MG63 (cell line): ENCODE data around the gene FOXR1. TPM values are rescaled to one million over a fixed set of nuclear protein-coding genes. Genes with fewer than 3 reads are reported as not detected.
"Not testable (repeated sequence)": the region's sequence is repeated elsewhere in the genome, so short reads cannot be mapped to it uniquely, and the experiment has no call there.

Experiments used
- DNase-seq: peaks from one replicate; pipeline ENCODE4 v3.0.0-alpha.2; 2020
- H3K27me3 ChIP-seq: fragments of 250-450 bp; sonication (Bioruptor Pico); 2 replicates; pipeline ENCODE4 v1.5.1; 2020; ENCODE audit warnings: mild to moderate bottlenecking, moderate library complexity
- H3K36me3 ChIP-seq: fragments of 250-450 bp; sonication (Bioruptor Pico); 2 replicates; pipeline ENCODE4 v1.5.1; 2020; ENCODE audit warnings: mild to moderate bottlenecking, moderate library complexity
- H3K4me3 ChIP-seq: fragments of 250-450 bp; sonication (Bioruptor Pico); 2 replicates; pipeline ENCODE4 v1.5.1; 2020; ENCODE audit warnings: mild to moderate bottlenecking, moderate library complexity
- H3K9me3 ChIP-seq: fragments of 250-450 bp; sonication (Bioruptor Pico); 2 replicates; pipeline ENCODE4 v1.5.1; 2020; ENCODE audit warnings: mild to moderate bottlenecking, moderate library complexity
- total RNA-seq: library from RNA; depleted of rRNA; stranded (reverse); fragments of >200 nt; shearing (Covaris generic); gene quantifications from 2 replicates; pipeline ENCODE4 v1.2.3, GENCODE V29; 2014; ENCODE audit warnings: low replicate concordance

The FOXR1 gene
- total RNA-seq, 1 experiment from 2014 or later = not detected

DNA sequence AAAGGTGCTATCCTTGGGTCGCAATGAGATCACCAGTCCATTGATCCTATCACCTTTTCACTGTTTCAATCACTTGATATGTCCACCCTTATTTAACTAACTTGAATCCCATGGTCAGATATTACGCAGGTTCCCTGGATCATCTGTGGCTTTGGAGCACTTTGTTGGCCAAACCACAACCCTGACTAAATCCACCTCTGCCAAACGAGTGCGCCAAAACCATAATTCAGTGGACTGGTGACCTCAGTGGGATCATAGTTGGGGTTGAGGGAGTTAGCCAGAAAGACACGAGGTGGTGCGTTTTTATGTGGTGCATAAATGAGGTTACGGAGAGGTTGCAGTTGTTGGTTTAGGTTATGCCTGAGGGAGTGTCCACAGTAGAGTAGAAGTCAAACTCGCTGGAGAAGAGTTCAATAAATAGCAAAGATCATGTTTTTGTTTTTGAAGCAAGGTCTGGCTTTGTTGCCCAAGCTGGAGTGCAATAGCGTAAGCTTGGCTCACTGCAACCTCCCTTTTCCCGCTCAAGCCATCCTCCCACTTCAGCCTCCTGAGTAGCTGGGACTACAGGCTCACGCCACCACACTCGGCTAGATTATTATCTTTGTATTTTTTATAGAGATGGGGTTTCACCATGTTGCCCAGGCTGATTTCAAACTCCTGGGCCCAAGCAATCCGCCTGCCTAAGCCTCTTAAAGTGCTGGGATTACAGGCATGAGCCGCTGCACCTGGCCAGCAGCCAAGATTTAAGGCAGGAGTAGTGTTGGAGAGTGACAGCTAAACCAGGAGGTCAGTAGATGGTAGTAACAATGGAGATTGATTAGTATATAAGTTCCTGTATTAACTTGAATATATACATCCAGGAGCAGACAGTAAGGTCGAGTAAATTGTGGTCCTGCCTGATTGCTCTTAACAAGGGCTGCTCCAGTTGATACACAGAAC lies 4.5 kb downstream of the FOXR1 start:
- Histone ChIP-seq H3K4me3 (no peak overlapping the region), H3K9me3 (no peaks in the 10 kb centered on the region; the same call in 1 of the 2 replicates), H3K27me3 (no peaks in the 10 kb centered on the region), H3K36me3 (no peaks in the 10 kb centered on the region)
- DNase-seq = peak; percentile 83

GRCh38 chr11:118979434-118979833 lies 7.9 kb downstream of the FOXR1 start:
- no peaks in the 10 kb centered on the region for H3K27me3 ChIP-seq
- DNase-seq = no peak

GRCh38 chr11:118980191-118980881 lies 8.8 kb downstream of the FOXR1 start:
- no peak for DNase-seq
- H3K9me3 ChIP-seq = no peaks in the 10 kb centered on the region; the same call in 1 of the 2 replicates
- no peak overlapping the region for H3K4me3 ChIP-seq
- no peaks in the 10 kb centered on the region for H3K36me3 ChIP-seq
- H3K27me3 ChIP-seq = no peaks in the 10 kb centered on the region

More at GRCh38 chr11:118979434-118979833, 7.9 kb downstream of the FOXR1 start:
- Histone ChIP-seq H3K9me3 (no peaks in the 10 kb centered on the region; the same call in 1 of the 2 replicates), H3K4me3 (no peak overlapping the region), H3K36me3 (no peaks in the 10 kb centered on the region)

DNA sequence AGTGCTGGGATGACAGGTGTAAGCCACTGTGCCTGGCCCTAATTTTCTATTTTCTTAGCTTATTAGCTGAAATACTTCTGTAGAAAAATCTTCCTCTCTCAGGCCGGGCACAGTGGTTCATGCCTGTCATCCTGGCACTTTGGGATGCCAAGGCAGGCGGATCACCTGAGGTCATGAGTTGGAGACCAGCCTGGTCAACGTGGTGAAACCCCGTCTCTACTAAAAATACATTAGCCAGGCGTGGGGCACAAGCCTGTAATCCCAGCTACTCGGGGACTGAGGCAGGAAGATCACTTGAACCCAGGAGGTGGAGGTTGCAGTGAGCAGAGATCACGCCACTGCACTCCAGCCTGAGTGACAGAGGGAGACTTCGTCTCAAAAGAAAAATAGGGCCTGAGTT lies 12.8 kb downstream of the FOXR1 start:
- not testable (repeated sequence) for H3K27me3 ChIP-seq, H3K4me3 ChIP-seq, H3K36me3 ChIP-seq, H3K9me3 ChIP-seq, DNase-seq

GRCh38 chr11:118984825-118985224 lies 13.3 kb downstream of the FOXR1 start:
- DNase-seq = no peak
- H3K27me3 ChIP-seq = no peaks in the 10 kb centered on the region
- no peaks in the 10 kb centered on the region for H3K36me3 ChIP-seq
- H3K4me3 ChIP-seq = no peak overlapping the region
- no peaks in the 10 kb centered on the region for H3K9me3 ChIP-seq

DNA sequence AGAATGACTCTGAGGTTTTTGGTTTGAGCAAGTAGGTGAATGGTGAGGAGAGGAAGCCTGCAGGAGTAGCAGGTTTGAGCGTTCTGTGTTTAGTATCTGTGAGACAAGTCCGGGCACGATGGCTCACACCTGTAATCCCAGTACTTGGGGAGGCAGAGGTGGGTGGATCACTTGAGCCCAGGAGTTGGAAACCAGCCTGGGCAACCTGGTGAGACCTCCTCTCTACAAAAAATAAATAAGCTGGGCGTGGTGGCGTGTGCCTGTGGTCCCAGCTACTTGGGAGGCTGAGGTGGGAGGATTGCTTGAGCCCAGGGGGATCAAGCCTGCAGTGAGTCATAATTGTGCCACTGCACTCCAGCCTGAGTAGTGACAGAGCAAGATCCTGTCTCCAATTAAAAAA lies 16.7 kb downstream of the FOXR1 start:
- no peak for DNase-seq
- Histone ChIP-seq H3K27me3 (no peaks in the 10 kb centered on the region), H3K4me3 (no peak overlapping the region)

DNA sequence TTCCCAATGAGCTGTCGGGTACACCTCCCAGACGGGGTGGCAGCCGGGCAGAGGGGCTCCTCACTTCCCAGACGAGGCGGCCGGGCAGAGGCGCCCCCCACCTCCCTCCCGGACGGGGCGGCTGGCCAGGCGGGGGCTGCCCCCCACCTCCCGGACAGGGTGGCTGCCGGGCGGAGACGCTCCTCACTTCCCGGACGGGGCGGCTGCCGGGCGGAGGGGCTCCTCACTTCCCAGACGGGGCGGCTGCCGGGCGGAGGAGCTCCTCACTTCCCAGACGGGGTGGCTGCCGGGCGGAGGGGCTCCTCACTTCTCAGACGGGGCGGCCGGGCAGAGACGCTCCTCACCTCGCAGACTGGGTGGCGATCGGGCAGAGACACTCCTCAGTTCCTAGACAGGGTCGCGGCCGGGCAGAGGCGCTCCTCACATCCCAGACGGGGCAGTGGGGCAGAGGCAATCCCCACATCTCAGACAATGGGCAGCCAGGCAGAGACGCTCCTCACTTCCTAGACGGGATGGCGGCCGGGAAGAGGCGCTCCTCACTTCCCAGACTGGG lies 20.0 kb downstream of the FOXR1 start:
- not testable (repeated sequence) for H3K27me3 ChIP-seq, DNase-seq, H3K4me3 ChIP-seq, H3K36me3 ChIP-seq, H3K9me3 ChIP-seq

More for the DNA sequence above, 16.7 kb downstream of the FOXR1 start:
- Histone ChIP-seq H3K9me3 (no peaks in the 10 kb centered on the region), H3K36me3 (no peaks in the 10 kb centered on the region)

DNA sequence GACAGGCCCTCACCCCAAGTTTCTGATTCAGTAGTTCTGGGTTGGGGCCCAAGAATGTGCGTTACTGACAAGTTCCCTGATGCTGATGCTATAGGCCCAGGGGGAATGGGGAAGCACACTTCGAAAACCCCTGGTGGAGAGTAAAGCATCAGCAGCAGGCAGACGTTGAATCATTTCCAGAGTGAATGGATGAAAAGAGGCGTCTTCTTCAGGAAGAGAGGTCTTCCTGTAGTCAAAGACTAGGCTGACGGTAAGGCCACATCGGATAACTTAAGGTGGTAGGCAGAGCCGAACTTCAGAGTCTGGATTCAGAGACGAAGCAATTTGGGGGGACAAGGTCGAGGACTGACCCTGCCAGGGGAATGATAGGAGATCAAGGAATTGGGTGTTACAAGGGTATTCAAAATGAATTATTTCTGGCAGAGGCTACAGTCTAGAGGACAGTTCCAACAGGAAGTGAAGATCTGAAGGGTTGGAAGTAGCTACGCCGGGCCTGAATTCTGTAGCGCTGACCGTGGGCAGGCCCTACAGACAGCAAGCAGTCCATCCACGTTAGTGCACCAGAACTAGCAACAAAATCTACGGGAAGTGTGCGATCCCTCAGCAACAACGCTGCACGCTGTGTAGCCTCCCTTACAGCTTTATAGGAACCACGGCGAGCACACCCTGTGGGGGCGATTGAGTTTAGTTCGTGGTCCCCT lies 25.5 kb downstream of the FOXR1 start:
- DNase-seq = peak; percentile 38
- H3K4me3 ChIP-seq = peak overlapping the region; percentile 92
- H3K27me3 ChIP-seq = no peaks in the 10 kb centered on the region
- peaks cover 29% of the 10 kb centered on the region for H3K36me3 ChIP-seq
- no peaks in the 10 kb centered on the region for H3K9me3 ChIP-seq

DNA sequence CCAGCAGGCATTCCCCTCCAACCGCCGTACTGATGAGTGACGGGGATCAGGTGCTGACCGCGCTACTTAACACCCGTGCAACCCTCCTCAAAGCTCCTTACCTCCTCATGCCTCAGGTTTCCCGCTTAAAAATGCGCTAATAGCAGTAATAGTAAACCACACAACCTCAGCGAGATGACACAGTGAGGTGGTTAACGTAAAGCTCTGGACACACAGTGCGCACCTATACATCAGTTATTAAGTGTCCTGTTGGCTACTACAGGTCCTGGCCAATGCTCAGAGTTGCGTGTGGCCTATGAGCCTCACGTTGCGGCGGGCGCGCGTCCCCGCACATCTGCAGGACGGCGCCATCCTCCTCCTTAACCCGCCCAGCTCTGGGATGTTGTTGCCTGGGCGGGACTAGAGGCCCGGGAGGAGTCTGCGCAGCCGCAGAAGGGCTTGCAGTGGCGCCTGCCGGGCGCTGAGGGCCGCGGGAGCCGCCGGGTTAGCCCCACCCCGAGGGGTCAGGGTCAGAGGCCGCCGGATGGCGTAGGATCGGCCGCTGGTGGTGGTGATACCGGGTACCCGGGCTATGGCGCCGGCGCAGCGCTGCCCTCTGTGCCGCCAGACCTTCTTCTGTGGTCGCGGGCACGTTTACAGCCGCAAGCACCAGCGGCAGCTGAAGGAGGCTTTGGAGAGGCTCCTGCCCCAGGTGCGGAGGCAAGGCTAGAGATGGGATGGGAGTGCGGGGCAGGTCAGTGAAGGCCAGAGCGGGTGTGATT lies 26.2 kb downstream of the FOXR1 start, which contains the start of gene CENATAC:
CENATAC (plus strand) TSS at position 512 of the 761 bp plus-strand sequence; CDS start at position 572, 60 bp downstream.
- DNase-seq = peak; percentile 94
- Histone ChIP-seq H3K9me3 (no peaks in the 10 kb centered on the region), H3K36me3 (peaks cover 31% of the 10 kb centered on the region), H3K27me3 (no peaks in the 10 kb centered on the region), H3K4me3 (peak within 1 kb of the TSS; percentile 92)

DNA sequence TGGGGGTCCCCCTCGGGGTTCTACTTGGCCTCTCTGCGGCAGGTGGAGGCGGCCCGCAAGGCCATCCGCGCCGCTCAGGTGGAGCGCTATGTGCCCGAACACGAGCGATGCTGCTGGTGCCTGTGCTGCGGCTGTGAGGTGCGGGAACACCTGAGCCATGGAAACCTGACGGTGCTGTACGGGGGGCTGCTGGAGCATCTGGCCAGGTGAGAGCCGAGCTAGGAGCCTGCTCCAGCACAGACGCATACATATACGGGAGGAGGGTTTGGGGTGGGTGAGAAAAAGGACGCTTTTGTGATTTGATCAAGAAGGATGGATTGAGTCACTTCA lies 26.8 kb downstream of the FOXR1 start:
- Histone ChIP-seq H3K27me3 (no peaks in the 10 kb centered on the region), H3K9me3 (no peaks in the 10 kb centered on the region), H3K4me3 (peak overlapping the region; percentile 92), H3K36me3 (peaks cover 31% of the 10 kb centered on the region)
- DNase-seq = no peak

GRCh38 chr11:118998822-118999221 lies 27.3 kb downstream of the FOXR1 start:
- no peaks in the 10 kb centered on the region for H3K27me3 ChIP-seq
- H3K4me3 ChIP-seq = peak overlapping the region; percentile 92
- no peaks in the 10 kb centered on the region for H3K9me3 ChIP-seq
- peaks cover 31% of the 10 kb centered on the region for H3K36me3 ChIP-seq
- DNase-seq = peak; percentile 65

GRCh38 chr11:119000906-119001305 lies 29.3 kb downstream of the FOXR1 start:
- no peak overlapping the region for H3K4me3 ChIP-seq
- DNase-seq = no peak
- no peaks in the 10 kb centered on the region for H3K27me3 ChIP-seq
- no peaks in the 10 kb centered on the region for H3K9me3 ChIP-seq
- H3K36me3 ChIP-seq = peaks cover 37% of the 10 kb centered on the region

DNA sequence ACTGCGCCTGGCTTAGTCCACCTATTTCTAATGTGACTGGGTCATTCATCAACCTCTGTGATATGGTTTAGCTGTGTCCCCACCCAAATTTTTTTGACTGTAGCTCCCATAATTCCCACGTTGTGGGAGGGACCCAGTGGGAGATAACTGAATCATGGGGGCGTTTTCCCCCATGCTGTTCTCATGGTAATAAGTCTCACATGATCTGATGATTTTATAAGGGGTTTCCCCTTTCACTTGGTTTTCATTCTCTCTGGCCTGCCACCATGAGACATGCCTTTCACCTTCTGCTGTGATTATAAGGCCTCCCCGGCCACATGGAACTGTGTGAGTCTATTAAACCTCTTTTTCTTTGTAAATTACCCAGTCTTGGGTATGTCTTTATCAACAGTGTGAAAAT lies 35.1 kb downstream of the FOXR1 start:
- H3K4me3 ChIP-seq = no peak overlapping the region
- H3K9me3 ChIP-seq = no peaks in the 10 kb centered on the region
- no peaks in the 10 kb centered on the region for H3K27me3 ChIP-seq
- H3K36me3 ChIP-seq = peaks cover 31% of the 10 kb centered on the region
- DNase-seq = no peak

DNA sequence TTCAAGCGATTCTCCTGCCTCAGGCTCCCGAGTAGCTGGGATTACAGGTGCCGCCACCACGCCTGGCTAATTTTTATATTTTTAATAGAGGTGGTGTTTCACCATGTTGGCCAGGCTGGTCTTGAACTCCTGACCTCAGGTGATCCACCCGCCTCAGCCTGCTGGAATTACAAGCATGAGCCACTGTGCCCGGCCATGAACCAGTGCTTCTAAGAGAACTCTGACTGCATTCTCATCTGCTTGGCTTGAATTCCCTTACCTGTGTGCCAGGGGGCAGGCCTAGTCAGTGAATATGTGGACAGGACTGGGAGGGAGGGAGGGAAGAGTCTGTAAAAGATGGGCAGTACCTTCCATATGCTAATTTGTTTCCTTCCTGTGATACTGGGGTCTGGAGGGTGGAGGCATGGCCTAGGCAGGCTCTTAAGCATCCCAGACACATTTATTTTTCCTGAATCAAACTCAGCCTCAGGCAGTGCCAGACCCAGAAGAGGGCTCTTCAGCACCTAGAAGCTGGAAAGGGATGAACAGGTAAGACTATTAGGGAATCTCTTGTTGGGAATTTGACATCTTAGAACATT lies 40.0 kb downstream of the FOXR1 start:
- Histone ChIP-seq H3K36me3 (peaks cover 52% of the 10 kb centered on the region), H3K4me3 (no peak overlapping the region), H3K9me3 (no peaks in the 10 kb centered on the region), H3K27me3 (no peaks in the 10 kb centered on the region)
- no peak for DNase-seq

- no peak overlapping the region for H3K4me3 ChIP-seq
- no peak for DNase-seq
- no peaks in the 10 kb centered on the region; the same call in 1 of the 2 replicates for H3K9me3 ChIP-seq
- H3K36me3 ChIP-seq = peaks cover 52% of the 10 kb centered on the region
- no peaks in the 10 kb centered on the region for H3K27me3 ChIP-seq
These were observed 41.1 kb downstream of the FOXR1 start for GRCh38 chr11:119012629-119013170.
